GM19463 (cell line): ENCODE data around the gene SIRPA.
"Not testable (repeated sequence)": the region's sequence is repeated elsewhere in the genome, so short reads cannot be mapped to it uniquely, and the experiment has no call there.

Experiments
- ATAC-seq: cut with Tn5 transposase; IDR thresholded peaks from one replicate; pipeline ENCODE4 v1.9.1; 2021; ENCODE audit warnings: mild to moderate bottlenecking, moderate library complexity; ENCODE audit not compliant: unreplicated experiment

Gene SIRPA

DNA sequence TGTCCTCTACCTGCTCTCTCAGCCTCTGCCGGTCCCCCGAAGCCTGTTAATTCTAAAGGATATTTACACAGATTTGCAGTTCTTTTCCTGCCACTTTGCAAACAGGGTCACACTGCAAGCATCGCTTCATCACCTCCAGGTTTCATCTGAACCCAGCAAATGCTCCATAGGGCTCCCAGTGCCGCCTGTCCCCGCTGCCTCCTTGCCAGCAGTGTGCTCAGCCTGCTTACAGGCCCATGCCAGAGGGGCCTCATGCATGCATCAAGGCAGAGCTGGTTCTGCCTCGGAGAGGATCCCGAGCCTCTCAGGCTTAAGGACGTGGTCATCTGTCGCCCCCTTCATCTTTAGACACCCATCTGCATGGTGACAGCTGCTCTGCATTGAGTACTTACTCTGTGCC, 10.5 kb downstream of the SIRPA start:
- no peak for ATAC-seq

DNA sequence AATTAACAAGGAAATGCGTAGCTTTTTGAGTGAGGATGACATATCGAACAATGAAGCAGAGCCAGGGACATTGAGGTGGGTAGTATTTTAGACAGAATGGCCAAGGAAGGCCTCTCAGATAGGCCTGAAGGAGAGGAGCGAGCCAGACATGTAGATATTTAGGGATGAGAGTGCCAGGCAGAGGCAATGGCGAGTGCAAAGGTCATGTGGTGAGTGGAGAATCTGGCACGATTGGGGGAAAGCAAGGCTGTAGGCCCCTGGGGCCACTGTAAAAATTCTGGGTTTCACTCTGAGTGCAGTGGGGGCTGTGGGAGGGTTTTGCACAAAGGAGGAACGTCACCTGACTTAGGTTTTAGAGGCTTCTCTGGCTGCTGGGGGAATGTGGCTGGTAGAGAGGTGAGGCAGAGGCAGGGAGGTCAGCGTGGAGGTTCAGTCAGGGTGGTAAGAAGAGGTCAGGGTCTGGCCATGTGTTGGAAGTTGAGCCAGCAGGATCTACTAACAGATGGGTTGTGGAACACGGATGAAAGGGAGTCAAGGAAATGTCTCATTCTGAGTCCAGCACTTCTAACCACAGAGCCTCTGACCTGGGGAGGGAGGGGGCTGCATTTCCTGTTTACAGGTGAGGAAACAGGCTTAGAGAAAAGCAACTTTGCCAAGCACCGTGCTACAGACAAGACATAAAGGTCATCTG, 11.3 kb downstream of the SIRPA start:
- no peak for ATAC-seq

DNA sequence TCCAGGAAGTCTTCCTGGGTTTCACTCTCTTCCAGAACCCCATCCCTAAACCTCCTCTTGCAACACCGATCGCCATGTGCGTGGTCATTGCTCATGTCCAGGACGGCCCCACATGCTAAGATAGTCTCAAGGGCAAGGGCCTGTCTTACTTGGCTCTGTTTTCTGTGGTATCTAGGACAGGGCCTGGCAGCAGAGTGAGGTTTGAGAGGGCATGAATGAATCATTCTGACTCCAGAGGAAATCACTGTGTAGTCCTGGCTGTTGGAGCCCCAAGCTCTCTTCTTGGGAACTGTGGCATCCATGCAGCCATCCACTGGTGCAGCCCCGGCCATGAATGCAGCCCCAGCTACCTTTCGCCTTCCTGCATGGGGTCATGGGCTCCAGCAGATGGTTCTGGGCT, 12.4 kb downstream of the SIRPA start:
- ATAC-seq = no peak

DNA sequence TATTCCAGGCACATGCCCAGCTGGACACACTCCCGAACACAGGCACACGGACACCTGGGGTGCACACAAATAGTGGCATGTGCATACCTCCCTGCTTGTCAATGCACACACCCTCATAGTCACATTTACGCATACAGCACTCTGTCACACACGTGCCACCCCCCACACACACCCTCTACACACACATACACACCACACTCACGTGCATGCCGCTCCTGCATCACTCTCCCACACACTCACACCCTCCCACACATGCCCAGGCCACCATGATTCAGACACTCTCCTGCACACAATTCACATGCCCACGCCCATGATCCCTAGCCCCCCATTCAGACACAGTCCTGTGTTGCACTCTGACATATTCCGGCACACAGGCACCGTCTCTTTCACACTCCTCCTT, 13.0 kb downstream of the SIRPA start:
- no peak for ATAC-seq

DNA sequence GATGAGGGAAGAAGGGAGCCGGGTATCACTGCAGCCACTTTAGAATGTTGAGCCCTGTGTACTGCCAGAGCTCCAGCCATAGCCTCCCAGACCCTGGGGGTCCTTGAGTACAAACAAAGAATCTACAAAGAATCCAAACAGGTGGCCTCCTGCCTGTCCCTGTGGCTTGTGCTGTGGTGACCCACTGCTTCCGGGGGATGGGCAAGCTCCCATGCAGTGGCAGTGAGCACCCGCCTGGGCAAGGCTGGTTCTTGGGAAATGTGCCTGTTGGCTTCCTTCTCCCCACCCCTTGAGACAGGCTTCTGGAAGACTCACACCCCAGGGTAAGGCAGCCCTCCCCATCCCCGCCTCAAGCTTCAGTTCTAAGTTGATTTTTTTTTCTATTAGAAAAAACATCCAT, 13.9 kb downstream of the SIRPA start:
- ATAC-seq = no peak

DNA sequence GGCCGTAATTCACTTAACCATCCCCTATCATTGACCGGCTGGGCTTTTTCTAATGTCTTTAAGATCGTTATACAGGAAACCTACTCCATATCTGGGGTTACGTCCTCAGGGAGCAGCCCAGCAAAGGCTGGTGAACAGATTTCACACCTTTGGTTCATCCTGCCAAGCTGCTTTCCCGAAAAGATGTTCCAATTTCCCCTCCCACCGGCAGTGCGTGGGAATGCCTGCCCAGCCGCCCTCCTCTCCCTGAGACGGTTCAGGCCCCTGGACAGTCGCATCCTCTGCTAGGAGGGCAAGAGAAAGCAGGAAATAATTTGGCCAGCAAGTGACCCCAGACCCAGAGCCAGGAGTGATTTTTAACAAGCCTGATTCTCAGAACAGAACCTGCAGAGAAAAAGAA, 16.3 kb downstream of the SIRPA start:
- ATAC-seq = no peak

DNA sequence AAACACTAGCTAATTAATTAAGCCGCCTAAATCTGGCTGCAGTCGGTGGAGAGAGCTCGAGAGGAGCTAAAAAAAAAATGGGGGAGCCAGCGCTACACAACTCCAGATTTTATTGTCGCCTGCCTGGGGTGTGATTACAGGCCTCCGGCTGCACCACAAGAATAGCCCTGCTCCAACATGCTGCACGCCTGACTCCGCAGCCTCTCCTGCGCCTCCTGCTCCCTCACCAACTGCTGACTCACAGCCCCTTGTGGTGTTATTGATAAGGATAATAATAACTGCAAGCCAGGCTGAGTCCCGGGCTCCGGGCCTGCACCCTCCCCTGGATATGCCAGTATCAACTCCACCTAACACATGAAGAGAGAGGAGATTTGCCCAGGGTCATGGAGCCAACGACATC, 16.8 kb downstream of the SIRPA start:
- ATAC-seq = no peak

DNA sequence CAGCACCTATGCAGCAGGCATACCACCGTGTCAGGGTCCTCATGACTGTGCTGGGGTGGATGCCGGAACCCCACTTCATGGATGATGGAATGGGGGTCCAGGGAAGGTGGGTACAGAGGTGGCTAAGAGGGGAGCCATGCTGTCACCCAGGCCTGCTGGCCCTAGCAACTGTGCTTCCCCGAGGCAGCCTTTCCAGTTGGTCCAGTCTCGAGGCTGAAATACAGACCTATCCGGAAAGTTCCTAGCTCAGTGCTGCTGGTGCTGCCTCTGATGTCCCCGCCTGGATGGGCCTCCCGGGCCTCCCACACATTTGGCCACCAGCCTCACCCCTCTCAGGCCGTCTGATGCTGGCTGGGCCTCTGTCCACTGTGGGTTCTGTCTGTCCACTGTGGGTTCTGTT, 17.4 kb downstream of the SIRPA start:
- no peak for ATAC-seq

DNA sequence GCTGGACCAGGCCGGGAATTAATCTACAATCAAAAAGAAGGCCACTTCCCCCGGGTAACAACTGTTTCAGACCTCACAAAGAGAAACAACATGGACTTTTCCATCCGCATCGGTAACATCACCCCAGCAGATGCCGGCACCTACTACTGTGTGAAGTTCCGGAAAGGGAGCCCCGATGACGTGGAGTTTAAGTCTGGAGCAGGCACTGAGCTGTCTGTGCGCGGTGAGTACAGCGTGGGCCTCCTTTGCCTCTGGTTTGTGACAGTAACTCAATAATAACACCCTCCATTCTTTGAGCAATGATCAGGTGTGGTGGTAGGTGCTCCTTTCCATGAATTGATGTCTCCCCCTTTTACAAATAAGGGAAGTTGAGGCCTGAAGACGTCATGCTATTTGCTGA, 20.0 kb downstream of the SIRPA start:
- not testable (repeated sequence) for ATAC-seq

DNA sequence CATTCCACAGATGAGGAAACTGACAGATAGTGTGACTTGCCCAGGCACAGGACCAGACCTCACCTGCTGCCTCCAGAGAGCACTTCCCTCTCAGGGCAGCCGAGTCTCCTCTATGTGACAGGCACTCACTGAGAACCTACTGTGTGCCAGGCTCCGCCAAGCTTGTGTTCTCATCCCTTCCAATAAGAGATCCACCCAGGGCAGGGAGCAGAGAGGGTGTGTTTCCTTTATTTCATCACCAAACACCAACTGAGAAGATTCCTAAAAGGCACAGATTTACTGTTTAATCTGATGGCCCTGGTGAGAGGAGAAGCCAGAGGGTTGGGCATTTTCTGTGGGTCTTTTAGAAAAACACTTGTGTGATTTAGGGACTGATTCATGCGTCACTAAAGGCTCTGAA, 20.5 kb downstream of the SIRPA start:
- no peak for ATAC-seq

DNA sequence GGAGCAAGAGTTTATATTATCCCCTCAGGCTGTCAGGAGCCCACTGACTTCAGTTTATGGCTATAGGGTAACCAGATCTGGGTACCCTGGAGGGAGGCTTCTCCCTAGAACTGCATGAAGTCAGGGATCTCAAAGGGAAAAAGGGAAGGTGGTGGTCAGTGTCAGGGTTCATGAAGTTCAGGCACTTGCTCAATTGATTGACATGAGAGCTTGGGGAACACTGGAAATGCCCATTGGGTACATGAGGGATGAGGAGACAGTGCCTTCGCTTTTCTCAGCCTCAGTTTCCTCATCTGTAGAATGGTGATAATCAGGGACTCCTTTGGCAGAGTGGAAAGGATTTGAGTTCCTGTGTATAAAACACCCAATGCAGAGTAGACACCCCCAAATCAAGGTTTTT, 22.6 kb downstream of the SIRPA start:
- ATAC-seq = no peak

DNA sequence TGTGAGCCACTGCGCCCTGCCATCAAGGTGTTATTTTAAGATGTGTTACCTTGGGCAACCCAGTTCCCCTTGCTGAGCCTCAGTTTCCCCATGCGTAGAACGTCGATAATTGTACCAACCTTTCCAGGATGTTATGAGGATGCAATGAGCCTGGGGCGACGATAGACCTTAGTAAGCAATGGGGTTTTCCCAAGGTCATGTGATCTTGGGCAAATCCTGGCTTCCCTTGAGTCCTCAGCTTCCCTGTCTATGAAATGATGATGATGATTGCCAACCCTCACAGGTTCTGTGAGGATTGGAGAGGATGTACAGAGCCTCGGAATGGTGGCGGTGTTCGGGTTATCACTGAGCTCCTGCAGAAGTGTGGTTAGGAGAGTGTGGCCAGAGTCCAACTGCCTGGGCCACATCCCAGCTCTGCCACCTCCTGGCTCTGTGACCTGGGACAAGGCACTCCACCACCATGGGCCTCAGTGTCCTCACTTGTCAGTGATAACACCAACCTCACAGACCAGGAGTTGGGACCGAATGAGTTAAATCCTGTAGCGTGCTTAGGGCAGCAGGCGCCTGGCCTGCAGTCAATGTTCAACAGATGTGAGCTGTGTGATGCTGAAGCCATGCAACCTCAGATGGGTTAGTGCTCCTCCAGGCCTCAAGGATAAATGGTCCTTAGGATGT, 23.4 kb downstream of the SIRPA start:
- ATAC-seq = no peak

DNA sequence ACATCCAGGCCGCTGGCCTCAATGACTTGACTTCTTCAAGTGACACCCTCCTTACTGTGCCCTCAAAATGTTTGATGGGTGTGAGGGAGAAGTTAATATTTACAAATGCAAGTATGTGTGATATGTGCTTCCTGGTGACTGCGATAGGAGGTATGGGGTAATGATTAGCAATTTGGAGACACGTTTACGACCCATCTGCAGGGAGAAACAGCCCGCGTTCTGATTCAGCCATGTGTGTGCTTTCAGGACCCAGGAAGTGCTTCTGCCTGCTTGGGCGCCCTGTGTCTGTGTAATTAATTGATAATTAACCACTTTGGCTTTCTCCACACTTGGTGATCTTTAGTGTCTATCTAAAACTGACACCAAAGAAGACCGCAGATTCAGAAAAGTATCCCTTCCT, 25.0 kb downstream of the SIRPA start:
- peak; percentile 68 for ATAC-seq

DNA sequence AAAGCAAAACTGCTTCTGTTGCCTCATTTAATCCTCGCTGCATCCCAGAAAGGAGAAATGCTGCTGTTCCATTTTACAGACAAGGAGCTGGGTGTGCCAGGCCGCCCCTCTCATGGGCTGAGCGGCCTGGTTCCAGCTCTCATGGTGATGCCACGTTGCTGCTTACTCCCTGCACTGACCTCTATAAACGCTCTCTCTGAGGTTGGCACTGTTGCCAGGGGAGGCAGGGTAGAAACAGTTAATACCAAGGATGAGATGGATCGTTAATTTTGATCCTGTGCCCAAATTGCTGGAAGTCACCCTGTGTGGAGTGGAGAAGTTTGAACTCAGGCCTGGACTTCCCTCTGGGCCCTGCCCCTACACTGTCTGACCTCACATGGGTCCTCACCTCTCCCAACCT, 25.6 kb downstream of the SIRPA start:
- no peak for ATAC-seq

DNA sequence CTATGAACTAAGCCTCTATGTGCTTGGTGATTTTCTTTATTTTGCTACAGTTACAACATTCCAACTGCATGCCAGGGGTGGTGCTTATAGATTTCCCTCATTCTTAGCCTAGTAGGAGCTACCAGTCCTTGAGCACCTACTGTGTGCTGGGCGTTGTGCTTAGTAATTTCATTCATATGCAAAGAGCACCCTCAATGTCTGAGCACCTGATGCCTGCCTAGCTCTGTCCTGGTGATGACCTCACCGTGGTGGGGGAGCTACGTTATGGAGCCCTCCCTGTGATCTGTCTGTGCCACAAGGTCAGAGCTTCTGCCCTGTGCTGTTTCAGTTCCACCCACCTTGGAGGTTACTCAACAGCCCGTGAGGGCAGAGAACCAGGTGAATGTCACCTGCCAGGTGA, 26.8 kb downstream of the SIRPA start:
- ATAC-seq = not testable (repeated sequence)

DNA sequence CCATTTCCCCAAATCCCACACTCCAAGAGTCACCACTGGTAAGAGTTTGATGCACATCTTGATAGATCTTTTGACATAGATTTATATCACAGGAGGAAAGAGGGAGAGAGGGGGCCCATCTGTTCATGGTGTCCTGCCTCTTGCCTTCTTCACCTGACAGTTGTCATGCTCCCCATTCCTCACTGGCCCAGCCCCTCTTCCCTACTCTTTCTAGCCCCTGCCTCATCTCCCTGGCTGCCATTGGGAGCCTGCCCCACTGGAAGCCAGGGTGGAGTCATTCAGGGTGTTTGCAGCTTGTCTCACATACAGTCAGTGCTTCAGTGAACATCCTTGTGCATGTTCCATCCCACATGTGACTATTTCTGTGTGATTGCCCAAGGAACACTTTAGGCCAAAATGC, 27.6 kb downstream of the SIRPA start:
- no peak for ATAC-seq

DNA sequence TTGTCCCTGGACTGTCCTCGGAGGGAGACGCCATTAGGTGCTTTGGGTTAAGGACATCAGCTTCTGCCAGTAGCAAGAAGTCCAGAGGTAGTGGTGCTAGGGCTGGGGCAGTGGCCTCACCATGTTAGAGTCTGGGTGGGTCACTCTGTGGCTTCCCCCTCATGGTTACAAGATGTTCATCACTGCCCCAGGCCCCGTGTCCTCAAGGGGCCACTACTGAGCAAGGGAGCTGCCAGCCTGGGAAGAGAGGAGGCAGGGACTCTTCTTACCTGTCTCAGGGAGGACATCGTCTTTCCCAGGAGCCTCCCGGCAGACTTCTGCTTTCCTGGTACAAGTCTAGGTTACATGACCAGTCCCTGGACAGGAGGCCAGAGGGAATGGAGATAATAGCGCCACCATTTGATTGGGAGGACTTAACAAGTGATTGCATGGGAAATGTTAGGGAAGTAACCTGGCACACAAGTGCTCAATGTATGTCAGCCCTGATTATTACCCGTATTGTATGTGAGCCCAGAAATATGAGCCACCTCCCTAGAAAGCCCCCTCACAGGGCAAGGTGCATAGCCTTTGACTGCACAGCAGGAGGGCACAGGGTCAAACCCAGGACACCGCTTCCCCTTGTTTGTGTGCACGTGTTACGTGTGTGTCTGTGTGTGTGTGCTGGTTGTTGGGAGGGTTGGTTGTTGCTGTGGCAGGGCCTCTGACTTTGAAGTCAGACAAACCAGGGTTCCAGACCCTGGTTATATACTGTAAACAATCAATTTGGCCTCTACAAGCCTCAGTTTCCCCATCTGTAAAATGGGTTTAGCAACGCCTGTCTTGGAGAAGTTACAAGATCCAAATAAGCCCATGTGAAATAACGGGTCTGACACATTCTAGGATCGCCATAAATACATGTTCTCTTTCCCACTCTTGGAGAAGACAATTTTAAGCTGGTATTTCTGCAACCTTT, 30.0 kb downstream of the SIRPA start:
- no peak for ATAC-seq

DNA sequence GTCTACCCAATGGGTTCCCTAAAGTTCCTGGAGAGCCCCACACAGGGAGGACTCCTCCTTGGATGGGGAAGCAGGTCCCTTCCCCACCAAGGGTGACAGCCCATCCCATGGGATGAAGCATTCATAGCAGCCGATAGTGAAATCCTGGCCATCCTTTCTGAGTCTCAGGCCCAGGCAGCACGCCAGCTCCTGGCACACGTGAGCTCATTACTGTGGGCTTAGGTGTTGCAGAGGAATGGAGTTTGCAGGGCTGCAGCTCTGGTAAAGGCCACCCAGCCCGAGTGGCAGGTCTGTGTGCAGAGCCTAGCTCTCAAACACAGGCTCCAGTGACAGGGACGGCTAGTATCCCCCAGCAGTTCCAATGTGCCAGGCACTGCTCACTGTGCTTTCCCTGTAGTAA, 31.0 kb downstream of the SIRPA start:
- no peak for ATAC-seq

DNA sequence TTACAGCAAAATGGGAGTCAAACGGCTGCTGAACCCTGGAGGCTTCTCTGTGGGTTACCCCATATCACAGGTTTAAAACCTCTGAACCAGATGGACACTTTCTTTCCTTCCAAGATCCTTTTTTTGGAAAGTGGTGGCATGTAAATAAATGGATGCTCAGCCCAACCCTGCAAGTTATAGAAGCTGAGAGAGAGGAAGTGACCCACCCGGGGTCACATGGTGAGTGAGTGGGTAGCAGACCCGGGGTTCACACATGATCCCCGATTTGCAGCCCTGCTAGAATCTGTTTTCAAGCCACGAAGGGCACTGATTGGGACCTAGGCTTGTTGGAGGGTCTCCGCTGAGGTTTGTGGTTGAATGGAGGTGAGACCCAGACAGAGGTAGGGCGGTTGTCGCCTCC, 32.0 kb downstream of the SIRPA start:
- ATAC-seq = no peak

DNA sequence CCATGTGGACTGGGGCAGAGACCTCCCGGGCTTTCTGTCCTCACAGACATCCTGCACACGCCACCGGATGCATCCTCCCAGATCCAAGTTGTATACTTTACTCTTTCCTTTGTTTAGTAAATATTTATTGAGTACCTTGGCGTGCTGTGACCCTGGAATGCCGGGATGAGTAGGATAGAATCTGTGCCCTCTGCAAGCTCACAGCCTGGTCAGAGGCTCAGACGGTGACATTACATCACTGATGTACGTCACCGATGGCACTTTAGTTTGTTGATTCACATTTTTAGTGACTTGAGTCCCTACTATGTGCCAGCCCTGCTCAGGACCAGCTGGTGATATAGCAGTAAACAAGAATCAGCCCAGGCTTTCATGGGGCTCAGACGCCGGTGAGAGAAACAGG, 32.9 kb downstream of the SIRPA start:
- ATAC-seq = no peak

DNA sequence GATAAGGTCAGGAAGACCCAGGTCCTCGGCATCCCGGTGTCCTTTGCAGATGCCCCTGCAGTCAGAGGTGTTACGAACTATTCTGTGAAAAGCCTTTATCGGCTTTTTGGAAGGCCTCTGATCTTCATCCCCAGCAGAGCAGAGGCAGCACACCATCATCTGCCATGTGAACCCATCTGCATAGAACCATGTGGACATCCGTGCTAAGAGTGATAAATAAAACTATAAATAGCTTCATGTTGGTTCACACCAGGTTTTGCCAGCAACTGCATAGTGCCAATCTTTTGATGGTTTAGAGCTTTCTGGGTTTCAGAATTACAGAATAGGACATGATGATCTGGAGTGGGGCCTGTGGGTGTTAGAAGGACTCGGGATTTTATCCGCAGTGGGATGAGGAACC, 33.6 kb downstream of the SIRPA start:
- ATAC-seq = no peak

DNA sequence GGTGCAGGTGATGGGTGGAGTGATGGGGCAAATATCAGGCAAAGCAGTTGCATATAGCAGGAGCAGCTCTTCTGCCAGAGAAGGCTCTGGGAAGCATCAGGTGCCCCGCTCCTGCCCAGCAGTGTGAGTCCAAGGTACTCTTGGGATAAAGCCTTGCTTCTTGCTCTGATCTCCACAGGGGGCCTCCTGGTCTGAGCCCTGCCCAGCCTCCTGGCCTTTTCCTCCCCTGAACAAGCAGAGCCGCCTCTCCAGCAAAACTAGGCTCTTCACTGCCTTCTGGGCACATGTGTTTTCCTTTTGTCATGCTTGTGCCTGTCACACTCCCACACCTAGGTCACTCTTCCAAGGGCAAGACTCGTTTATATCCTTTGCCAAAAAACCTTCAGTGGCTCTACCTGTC, 34.3 kb downstream of the SIRPA start:
- no peak for ATAC-seq
